HCT116 (cell line): ENCODE data around the gene HSPA12B. TPM values are rescaled to one million over a fixed set of nuclear protein-coding genes. Genes with fewer than 3 reads are reported as not detected.
A peak's percentile ranks its signal among the peaks of the same experiment; 100 is the strongest.

Source experiments
- ATAC-seq: fragments of 200-7000 bp; cut with Tn5 transposase; 2 replicates; pipeline ENCODE4 v1.9.1; 2020; ENCODE audit warnings: mild to moderate bottlenecking, moderate library complexity
- BruUV-seq: library from RNA; stranded (reverse); fragments of 400-500 nt; replicated peaks from 2 replicates; lab custom pipeline; 2021; lab: Mats Ljungman, UMichigan
- CTCF ChIA-PET: fragments of 300-600 bp; sonication (Branson Sonifier 250); formaldehyde crosslinking; loops from one replicate; lab custom pipeline; 2021; ENCODE audit warnings: antibody characterized with exemption; lab: Charles Lee
- POLR2A ChIA-PET: fragments of 300-600, 350-600 bp; sonication (Branson Sonifier 250); formaldehyde crosslinking; loops from one replicate; lab custom pipeline; 2021; ENCODE audit warnings: antibody characterized with exemption; lab: Charles Lee
- RAD21 ChIA-PET, 2 experiments: fragments of 300-600 bp; sonication (Branson Sonifier 250); formaldehyde crosslinking; loops; one replicate each; lab custom pipeline; 2023; ENCODE audit warnings: low total read pairs in 2 of 2; ENCODE audit not compliant: uncharacterized antibody in 2 of 2, unreplicated experiment in 2 of 2, low non-redundant PET in 1 of 2; lab: Charles Lee
- DNase-seq: peaks from one replicate; pipeline ENCODE4 v3.0.0-alpha.2; 2010; ENCODE audit warnings: low read depth, low spot score
- H2AFZ ChIP-seq: fragments of 200-600 bp; shearing (Covaris generic), sonication (generic); 2 replicates; pipeline ENCODE4 v1.6.1; 2017; ENCODE audit warnings: low read depth, mixed run types, mixed read lengths, antibody characterized with exemption, low read length; ENCODE audit not compliant: poor library complexity, severe bottlenecking
- H3K27ac ChIP-seq: 2 replicates; pipeline ENCODE4 v1.5.1; 2012; ENCODE audit warnings: low read depth, low read length
- H3K27me3 ChIP-seq: fragments of 200-600 bp; sonication (generic); 2 replicates; pipeline ENCODE4 v1.6.1; 2016; ENCODE audit warnings: mixed run types, low read length, mixed read lengths; ENCODE audit not compliant: insufficient read depth
- H3K36me3 ChIP-seq, 2 experiments: fragments of 200-500 bp in 1 of 2; fragments of 200-600 bp in 1 of 2; sonication (Bioruptor generic) in 1 of 2; sonication (generic) in 1 of 2; 2 replicates each; pipeline versions ENCODE4 v1.5.1 to v1.6.1; 2014 to 2016; ENCODE audit warnings: low read length in 2 of 2, inconsistent platforms in 1 of 2, mixed read lengths in 1 of 2, mixed run types in 1 of 2; ENCODE audit not compliant: insufficient read depth in 2 of 2, control insufficient read depth in 1 of 2
- H3K4me1 ChIP-seq, 2 experiments: fragments of 200-600 bp in 1 of 2; sonication (generic) in 1 of 2; 2 replicates each; pipeline versions ENCODE4 v1.5.1 to v1.6.1; 2012 to 2017; ENCODE audit warnings: low read length in 2 of 2, inconsistent platforms in 1 of 2, mild to moderate bottlenecking in 1 of 2, mixed read lengths in 1 of 2, mixed run types in 1 of 2, moderate library complexity in 1 of 2; ENCODE audit not compliant: insufficient read depth in 2 of 2, control insufficient read depth in 1 of 2
- H3K4me2 ChIP-seq: fragments of 200-600 bp; sonication (generic); 2 replicates; pipeline ENCODE4 v1.6.1; 2017; ENCODE audit warnings: mixed run types, low read length, mixed read lengths
- H3K4me3 ChIP-seq, 2 experiments: fragments of 200-600 bp in 1 of 2; sonication (generic) in 1 of 2; replicated peaks in 1 of 2; 2 replicates each; pipeline ENCODE4 v1.5.1; 2011 to 2016; ENCODE audit warnings: low read length in 2 of 2, control low read depth in 1 of 2, low read depth in 1 of 2, mild to moderate bottlenecking in 1 of 2, mixed read lengths in 1 of 2, mixed run types in 1 of 2
- H3K79me2 ChIP-seq: fragments of 200-600 bp; sonication (generic); 2 replicates; pipeline ENCODE4 v1.6.1; 2017; ENCODE audit warnings: mild to moderate bottlenecking, mixed run types, low read length, moderate library complexity, mixed read lengths; ENCODE audit not compliant: insufficient read depth
- H3K9ac ChIP-seq: fragments of 200-600 bp; sonication (generic); 2 replicates; pipeline ENCODE4 v1.6.1; 2016; ENCODE audit warnings: low read length, mixed read lengths
- H3K9me2 ChIP-seq: fragments of 200-600 bp; sonication (generic), shearing (Covaris generic); 2 replicates; pipeline ENCODE4 v1.6.1; 2017; ENCODE audit warnings: mixed run types, mild to moderate bottlenecking, moderate library complexity; ENCODE audit not compliant: insufficient read depth
- H3K9me3 ChIP-seq, 2 experiments: fragments of 200-500 bp in 1 of 2; fragments of 200-600 bp in 1 of 2; sonication (Bioruptor generic) in 1 of 2; sonication (generic) in 1 of 2; 2 replicates each; pipeline ENCODE4 v1.6.1; 2014 to 2017; ENCODE audit warnings: low read length in 2 of 2, mixed read lengths in 2 of 2, inconsistent platforms in 1 of 2, low read depth in 1 of 2, mild to moderate bottlenecking in 1 of 2, mixed run types in 1 of 2, moderate library complexity in 1 of 2; ENCODE audit not compliant: control insufficient read depth in 1 of 2, insufficient read depth in 1 of 2
- H4K20me1 ChIP-seq: fragments of 200-600 bp; sonication (generic), shearing (Covaris generic); 2 replicates; pipeline ENCODE4 v1.6.1; 2017; ENCODE audit warnings: mixed run types, mild to moderate bottlenecking, moderate library complexity; ENCODE audit not compliant: insufficient read depth
- EZH2 ChIP-seq: fragments of 200-600 bp; sonication (generic); IDR thresholded peaks from 2 replicates; pipeline ENCODE4 v1.6.1; 2017; ENCODE audit warnings: antibody characterized with exemption, mixed run types
- RAD21 ChIP-seq: IDR thresholded peaks from 2 replicates; pipeline ENCODE4 v1.6.1; 2012; ENCODE audit warnings: low read depth, mild to moderate bottlenecking
- YY1 ChIP-seq: IDR thresholded peaks from 2 replicates; pipeline ENCODE4 v1.6.1; 2011; ENCODE audit warnings: low read length, low read depth, moderate library complexity, mild to moderate bottlenecking; ENCODE audit not compliant: insufficient replicate concordance; ENCODE audit errors: extremely low read depth
- intact Hi-C: fragments of 100-400 bp; cut with micrococcal nuclease; formaldehyde crosslinking; loops from 2 replicates; pipeline ENCODE4 v1.10.0; 2022
- total RNA-seq: library from RNA; stranded (reverse); gene quantifications from one replicate; pipeline ENCODE4 v1.2.1, GENCODE V29; 2021; ENCODE audit not compliant: unreplicated experiment
- TF ChIP-seq, protein P1 (sequence below), 3 experiments: fragments of 200-600 bp in 1 of 3; sonication (generic) in 1 of 3; IDR thresholded peaks in 2 of 3; conservative IDR thresholded peaks in 1 of 3; 2 replicates each; pipeline ENCODE4 v1.5.1; 2012 to 2017; ENCODE audit warnings: low read depth in 2 of 3, low read length in 2 of 3, antibody characterized with exemption in 1 of 3, borderline replicate concordance in 1 of 3, control low read depth in 1 of 3, mild to moderate bottlenecking in 1 of 3, mixed read lengths in 1 of 3, mixed run types in 1 of 3, moderate library complexity in 1 of 3; ENCODE audit not compliant: insufficient read depth in 1 of 3
- TF ChIP-seq, protein P2 (sequence below): IDR thresholded peaks from 2 replicates; pipeline ENCODE4 v1.6.1; 2011; ENCODE audit warnings: mild to moderate bottlenecking, low read length, moderate library complexity; ENCODE audit not compliant: insufficient replicate concordance; ENCODE audit errors: extremely low read depth

Gene HSPA12B
- total RNA-seq, 1 experiment from 2014 or later, result not detected

DNA sequence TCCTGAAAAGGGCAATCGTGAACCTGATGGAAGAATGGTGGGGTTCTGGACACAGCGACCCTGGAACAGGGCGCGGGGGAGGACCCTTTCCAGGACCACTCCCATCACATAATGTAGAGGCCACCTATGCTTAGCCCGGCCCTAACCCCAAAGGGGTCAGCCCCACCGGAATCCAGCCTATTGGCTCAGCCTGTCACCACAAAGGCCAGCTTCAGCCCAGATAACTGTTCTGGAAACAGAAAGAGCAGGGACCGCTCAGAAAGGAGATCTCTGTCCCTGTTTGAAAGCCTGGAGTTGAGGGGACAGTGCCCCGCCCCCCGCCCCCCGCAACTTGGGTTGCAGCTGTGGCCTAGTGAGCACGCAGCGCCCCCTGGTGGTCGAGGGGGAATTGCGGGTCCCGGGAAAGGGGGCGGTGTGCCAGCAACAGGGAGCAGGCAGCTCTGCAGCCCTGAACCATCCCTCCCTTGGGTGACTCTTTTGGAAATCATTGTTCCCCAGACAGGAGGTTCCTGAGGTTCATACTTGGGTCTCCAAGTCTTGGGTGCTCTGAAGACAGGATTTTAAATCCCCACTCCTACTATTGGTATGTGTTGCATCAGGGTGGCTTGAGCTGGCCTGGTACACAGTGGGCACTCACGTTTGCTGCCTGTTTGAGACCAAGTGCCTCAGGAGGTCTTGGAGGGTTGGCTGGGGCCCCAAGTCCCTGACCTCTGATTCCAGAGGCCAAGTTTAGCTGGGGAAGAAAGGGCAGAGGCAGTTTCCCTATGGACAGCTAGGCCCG, 21.6 kb upstream of the HSPA12B start:
- no peak overlapping the region for H3K4me3 ChIP-seq
- H3K36me3 ChIP-seq, result no peaks in the 10 kb centered on the region
- no peak overlapping the region for H3K9ac ChIP-seq
- RAD21 ChIA-PET, result interaction anchor here (0.7 to 1.6 kb wide), 4 partner anchors 34 to 147 kb away, joined by 3 to 10 read pairs (median 6); no protein-coding TSS in a partner anchor
- H3K9me3 ChIP-seq, result no peaks in the 10 kb centered on the region
- no peaks in the 10 kb centered on the region for H3K27me3 ChIP-seq
- H3K79me2 ChIP-seq, result no peaks in the 10 kb centered on the region
- no peak overlapping the region for H3K27ac ChIP-seq
- CTCF ChIA-PET, result interaction anchor here (0.6 to 2.7 kb wide), 23 partner anchors 9 to 1000 kb away, joined by 3 to 69 read pairs (median 5); partner anchors contain the start of genes ADISSP, CENPB and SPEF1
- peak overlapping the region; percentile 5; the same call in 1 of the 2 replicates for H3K4me2 ChIP-seq
- BruUV-seq, result no TSS peak
- no peaks in the 10 kb centered on the region for H3K9me2 ChIP-seq
- no peak overlapping the region for H2AFZ ChIP-seq
- POLR2A ChIA-PET, result interaction anchor here (1.0 kb wide), 1 partner anchor 34 kb away, joined by 3 read pairs; no protein-coding TSS in a partner anchor
- DNase-seq (peak; percentile 16), ATAC-seq (peak; percentile 84)
- H4K20me1 ChIP-seq, result no peaks in the 10 kb centered on the region
- TF ChIP-seq, protein P1, sequence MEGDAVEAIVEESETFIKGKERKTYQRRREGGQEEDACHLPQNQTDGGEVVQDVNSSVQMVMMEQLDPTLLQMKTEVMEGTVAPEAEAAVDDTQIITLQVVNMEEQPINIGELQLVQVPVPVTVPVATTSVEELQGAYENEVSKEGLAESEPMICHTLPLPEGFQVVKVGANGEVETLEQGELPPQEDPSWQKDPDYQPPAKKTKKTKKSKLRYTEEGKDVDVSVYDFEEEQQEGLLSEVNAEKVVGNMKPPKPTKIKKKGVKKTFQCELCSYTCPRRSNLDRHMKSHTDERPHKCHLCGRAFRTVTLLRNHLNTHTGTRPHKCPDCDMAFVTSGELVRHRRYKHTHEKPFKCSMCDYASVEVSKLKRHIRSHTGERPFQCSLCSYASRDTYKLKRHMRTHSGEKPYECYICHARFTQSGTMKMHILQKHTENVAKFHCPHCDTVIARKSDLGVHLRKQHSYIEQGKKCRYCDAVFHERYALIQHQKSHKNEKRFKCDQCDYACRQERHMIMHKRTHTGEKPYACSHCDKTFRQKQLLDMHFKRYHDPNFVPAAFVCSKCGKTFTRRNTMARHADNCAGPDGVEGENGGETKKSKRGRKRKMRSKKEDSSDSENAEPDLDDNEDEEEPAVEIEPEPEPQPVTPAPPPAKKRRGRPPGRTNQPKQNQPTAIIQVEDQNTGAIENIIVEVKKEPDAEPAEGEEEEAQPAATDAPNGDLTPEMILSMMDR (IDR thresholded peaks at IDR 0.05 in 2 of 3, conservative IDR thresholded peaks at IDR 0.05 in 1 of 3; ENCODE audit: borderline replicate concordance in 1 of 3, insufficient read depth in 1 of 3, low read depth in 2 of 3, low read length in 2 of 3), result peak; percentile 93 to 99 (median 96)
- TF ChIP-seq, protein P2, sequence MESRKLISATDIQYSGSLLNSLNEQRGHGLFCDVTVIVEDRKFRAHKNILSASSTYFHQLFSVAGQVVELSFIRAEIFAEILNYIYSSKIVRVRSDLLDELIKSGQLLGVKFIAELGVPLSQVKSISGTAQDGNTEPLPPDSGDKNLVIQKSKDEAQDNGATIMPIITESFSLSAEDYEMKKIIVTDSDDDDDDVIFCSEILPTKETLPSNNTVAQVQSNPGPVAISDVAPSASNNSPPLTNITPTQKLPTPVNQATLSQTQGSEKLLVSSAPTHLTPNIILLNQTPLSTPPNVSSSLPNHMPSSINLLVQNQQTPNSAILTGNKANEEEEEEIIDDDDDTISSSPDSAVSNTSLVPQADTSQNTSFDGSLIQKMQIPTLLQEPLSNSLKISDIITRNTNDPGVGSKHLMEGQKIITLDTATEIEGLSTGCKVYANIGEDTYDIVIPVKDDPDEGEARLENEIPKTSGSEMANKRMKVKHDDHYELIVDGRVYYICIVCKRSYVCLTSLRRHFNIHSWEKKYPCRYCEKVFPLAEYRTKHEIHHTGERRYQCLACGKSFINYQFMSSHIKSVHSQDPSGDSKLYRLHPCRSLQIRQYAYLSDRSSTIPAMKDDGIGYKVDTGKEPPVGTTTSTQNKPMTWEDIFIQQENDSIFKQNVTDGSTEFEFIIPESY, result peak; percentile 15
- peak; percentile 84 for TF ChIP-seq RAD21
- TF ChIP-seq EZH2, result no peak
- peak; percentile 43 for TF ChIP-seq YY1
- H3K4me1 ChIP-seq, result peaks cover 0 to 13% of the 10 kb centered on the region in 2 experiments; a peak in 3 of 4 replicates
- intact Hi-C loops, result loop anchor here (1.0 kb wide), 2 partner anchors 35 to 148 kb away; no protein-coding TSS in a partner anchor
